ENCODE results near the gene GNB5. TPM values are rescaled to one million over a fixed set of nuclear protein-coding genes. Genes with fewer than 3 reads are reported as not detected.

Gene GNB5
- total and polyA plus RNA-seq, 8 donors, result 11.3 to 18.9 (median 14.5) TPM

DNA sequence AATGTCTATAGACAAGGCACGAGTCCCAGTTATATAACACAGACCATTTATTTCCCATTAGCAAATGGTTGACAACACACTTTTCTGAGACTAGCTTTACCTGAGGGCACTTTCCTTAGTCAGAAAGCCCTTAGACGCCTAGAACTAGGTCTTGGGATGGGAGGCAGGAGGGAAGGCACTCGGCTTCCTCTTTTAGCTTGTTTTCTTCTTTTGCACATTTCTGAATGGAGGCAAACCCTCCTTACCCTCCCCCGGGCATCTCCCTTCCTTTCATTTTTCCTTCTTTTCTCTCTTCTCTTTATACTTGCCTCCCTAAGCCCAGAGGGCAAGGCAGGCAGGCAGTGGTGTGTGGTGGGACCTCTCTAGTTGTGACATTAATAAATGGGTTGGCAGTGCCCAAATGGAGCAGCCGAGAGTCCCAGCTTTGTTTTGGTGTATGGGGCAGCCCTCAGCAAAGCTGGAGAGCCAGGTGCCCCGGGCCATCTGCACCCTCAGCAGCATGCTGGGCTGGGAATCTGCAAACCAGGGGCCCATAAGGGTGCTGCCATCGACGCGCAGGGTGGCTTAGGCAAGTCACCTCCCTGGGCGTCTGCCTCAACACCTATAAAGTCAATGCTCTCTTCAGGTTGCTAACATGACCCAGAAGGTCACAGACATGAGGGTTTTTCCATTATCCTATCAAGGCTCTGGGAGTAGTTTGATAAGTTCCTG lies 57.5 kb downstream of the GNB5 start:
- Histone ChIP-seq H3K36me3 (peaks cover 0 to 8% of the 10 kb centered on the region in 2 donors), H3K9me3 (no peaks in the 10 kb centered on the region), H3K4me3 (no peak overlapping the region), H3K27me3 (no peaks in the 10 kb centered on the region), H3K4me1 (peaks cover 0 to 27% of the 10 kb centered on the region in 2 donors), H3K27ac (no peak overlapping the region)
- ATAC-seq, result no peak
- TF ChIP-seq CTCF (IDR thresholded peaks at IDR 0.05), result no peak
- no peak for DNase-seq
- intact Hi-C loops (cut with DNase I), result no loop called here

GRCh38 chr15:52132066-52132465 lies 59.1 kb downstream of the GNB5 start:
- H3K27me3 ChIP-seq, result no peaks in the 10 kb centered on the region
- no peaks in the 10 kb centered on the region for H3K9me3 ChIP-seq
- intact Hi-C loops (cut with DNase I), result no loop called here
- peaks cover 0 to 8% of the 10 kb centered on the region in 2 donors for H3K36me3 ChIP-seq
- peaks cover 0 to 17% of the 10 kb centered on the region in 2 donors for H3K4me1 ChIP-seq
- no peak overlapping the region for H3K27ac ChIP-seq
- ATAC-seq (no peak), DNase-seq (no peak)
- TF ChIP-seq CTCF (IDR thresholded peaks at IDR 0.05), result no peak
- H3K4me3 ChIP-seq, result no peak overlapping the region

DNA sequence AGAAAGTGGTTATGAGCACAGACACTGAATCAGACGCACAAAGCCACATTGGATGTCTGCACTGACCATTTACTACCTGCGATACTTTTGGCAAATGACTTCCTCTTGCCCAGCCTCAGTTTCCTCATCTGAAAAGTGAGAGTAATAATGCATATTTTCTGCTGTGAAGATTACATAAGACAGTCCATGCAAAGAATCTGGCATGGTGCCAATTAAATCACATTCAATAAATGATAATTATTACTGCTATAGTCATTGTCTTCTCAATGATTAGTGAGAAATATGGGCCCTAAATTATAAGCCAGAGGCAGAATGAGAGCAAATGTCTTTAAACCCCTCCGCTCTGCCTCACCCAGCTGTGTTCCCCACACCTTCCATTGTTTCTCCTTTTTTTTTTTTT lies 62.6 kb downstream of the GNB5 start:
- intact Hi-C loops (cut with DNase I), result no loop called here
- Histone ChIP-seq H3K9me3 (no peaks in the 10 kb centered on the region), H3K4me1 (no peaks in the 10 kb centered on the region), H3K36me3 (peaks cover 0 to 7% of the 10 kb centered on the region in 2 donors), H3K27me3 (no peaks in the 10 kb centered on the region), H3K27ac (no peak overlapping the region), H3K4me3 (no peak overlapping the region)
- ATAC-seq (no peak), DNase-seq (no peak)
- no peak for TF ChIP-seq CTCF (IDR thresholded peaks at IDR 0.05)

GRCh38 chr15:52124270-52124880 lies 66.8 kb downstream of the GNB5 start:
- ATAC-seq (no peak), DNase-seq (no peak)
- no peaks in the 10 kb centered on the region for H3K9me3 ChIP-seq
- H3K36me3 ChIP-seq, result no peaks in the 10 kb centered on the region
- intact Hi-C loops (cut with DNase I), result no loop called here
- TF ChIP-seq CTCF (IDR thresholded peaks at IDR 0.05), result no peak
- H3K27ac ChIP-seq, result no peak overlapping the region
- H3K4me3 ChIP-seq, result no peak overlapping the region
- no peaks in the 10 kb centered on the region for H3K4me1 ChIP-seq
- H3K27me3 ChIP-seq, result no peaks in the 10 kb centered on the region

GRCh38 chr15:52121896-52122295 lies 69.3 kb downstream of the GNB5 start:
- no peak overlapping the region for H3K4me3 ChIP-seq
- no peak for ATAC-seq
- no peak overlapping the region for H3K27ac ChIP-seq
- DNase-seq, result no peak
- no peaks in the 10 kb centered on the region for H3K4me1 ChIP-seq
- no peaks in the 10 kb centered on the region for H3K9me3 ChIP-seq
- intact Hi-C loops (cut with DNase I), result no loop called here
- TF ChIP-seq CTCF (IDR thresholded peaks at IDR 0.05), result no peak
- H3K36me3 ChIP-seq, result no peaks in the 10 kb centered on the region
- no peaks in the 10 kb centered on the region for H3K27me3 ChIP-seq
